Mesothelial cell of epicardium (in vitro differentiated cells): ENCODE measurements around the gene SIL1. TPM values are rescaled to one million over a fixed set of nuclear protein-coding genes. Genes with fewer than 3 reads are reported as not detected.
"Not testable (repeated sequence)": the region's sequence is repeated elsewhere in the genome, so short reads cannot be mapped to it uniquely, and the experiment has no call there.

Experiments used
- DNase-seq, 2 experiments: peaks; one replicate each; pipeline ENCODE4 v3.0.0; 2021; ENCODE audit warnings: low spot score in 2 of 2; ENCODE audit not compliant: unreplicated experiment in 2 of 2
- H3K27ac Mint-ChIP-seq: 2 replicates; pipeline ENCODE4 v1.8.0; 2021; ENCODE audit warnings: mixed read lengths
- H3K27me3 Mint-ChIP-seq: 2 replicates; pipeline ENCODE4 v1.8.0; 2021; ENCODE audit warnings: low read depth, mixed read lengths
- H3K36me3 Mint-ChIP-seq: 2 replicates; pipeline ENCODE4 v1.8.0; 2021; ENCODE audit warnings: mixed read lengths
- H3K4me1 Mint-ChIP-seq: 2 replicates; pipeline ENCODE4 v1.8.0; 2021; ENCODE audit warnings: mixed read lengths
- H3K4me3 Mint-ChIP-seq: 2 replicates; pipeline ENCODE4 v1.8.0; 2021; ENCODE audit warnings: mild to moderate bottlenecking, moderate library complexity, mixed read lengths
- H3K9me3 Mint-ChIP-seq: 2 replicates; pipeline ENCODE4 v1.8.0; 2021; ENCODE audit warnings: mixed read lengths
- total RNA-seq: library from RNA; stranded (reverse); gene quantifications from 3 replicates; pipeline ENCODE4 v1.2.1, GENCODE V29; 2021
- TF ChIP-seq, protein P1 (sequence below): fragments of 200-600 bp; sonication (generic); IDR thresholded peaks from one replicate; pipeline ENCODE4 v1.5.0; 2021; ENCODE audit warnings: antibody characterized with exemption; ENCODE audit not compliant: unreplicated experiment

The SIL1 gene
- total RNA-seq, 1 donor from 2014 or later, result 46.2 TPM

DNA sequence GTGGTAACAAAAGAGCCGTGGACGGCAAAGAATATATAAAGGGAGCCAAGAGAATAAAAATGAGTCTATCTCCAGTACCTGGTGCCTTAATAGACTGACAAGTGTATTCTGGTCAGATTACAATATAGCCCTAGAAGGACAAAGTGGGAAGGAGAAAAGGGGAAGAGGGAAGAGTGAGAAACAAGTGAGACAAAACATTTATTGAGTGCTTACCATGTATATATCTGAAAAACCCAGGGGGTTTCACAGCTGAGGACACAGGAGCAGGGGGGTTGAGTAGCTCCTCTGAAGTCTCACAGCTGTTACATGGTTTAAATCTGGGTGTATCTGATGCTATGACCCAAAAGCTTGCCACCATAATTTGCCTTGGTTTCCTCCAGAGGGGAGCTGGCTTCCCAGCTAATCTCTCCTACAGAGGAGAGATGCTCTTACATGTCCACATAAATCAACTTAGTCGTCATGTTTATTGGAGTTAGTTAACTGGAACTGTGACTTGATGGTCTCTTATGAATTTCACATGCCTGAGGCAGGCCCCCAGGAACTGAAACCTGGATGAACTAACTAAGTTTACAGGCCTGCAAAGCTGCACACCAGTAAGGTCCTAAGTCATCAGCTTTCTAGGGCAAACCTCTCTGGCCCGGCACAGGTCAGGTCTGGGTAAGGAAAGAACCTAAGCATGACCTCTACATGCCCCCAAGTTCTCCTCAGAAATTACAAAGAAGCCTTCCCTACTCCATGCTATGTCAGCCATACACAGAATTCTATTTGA is 15.5 kb downstream of the SIL1 start:
- H3K36me3 Mint-ChIP-seq, result no peaks in the 10 kb centered on the region
- H3K27ac Mint-ChIP-seq, result peak overlapping the region; percentile 41
- peaks cover 71% of the 10 kb centered on the region for H3K4me1 Mint-ChIP-seq
- H3K4me3 Mint-ChIP-seq, result no peak overlapping the region
- TF ChIP-seq, protein P1, sequence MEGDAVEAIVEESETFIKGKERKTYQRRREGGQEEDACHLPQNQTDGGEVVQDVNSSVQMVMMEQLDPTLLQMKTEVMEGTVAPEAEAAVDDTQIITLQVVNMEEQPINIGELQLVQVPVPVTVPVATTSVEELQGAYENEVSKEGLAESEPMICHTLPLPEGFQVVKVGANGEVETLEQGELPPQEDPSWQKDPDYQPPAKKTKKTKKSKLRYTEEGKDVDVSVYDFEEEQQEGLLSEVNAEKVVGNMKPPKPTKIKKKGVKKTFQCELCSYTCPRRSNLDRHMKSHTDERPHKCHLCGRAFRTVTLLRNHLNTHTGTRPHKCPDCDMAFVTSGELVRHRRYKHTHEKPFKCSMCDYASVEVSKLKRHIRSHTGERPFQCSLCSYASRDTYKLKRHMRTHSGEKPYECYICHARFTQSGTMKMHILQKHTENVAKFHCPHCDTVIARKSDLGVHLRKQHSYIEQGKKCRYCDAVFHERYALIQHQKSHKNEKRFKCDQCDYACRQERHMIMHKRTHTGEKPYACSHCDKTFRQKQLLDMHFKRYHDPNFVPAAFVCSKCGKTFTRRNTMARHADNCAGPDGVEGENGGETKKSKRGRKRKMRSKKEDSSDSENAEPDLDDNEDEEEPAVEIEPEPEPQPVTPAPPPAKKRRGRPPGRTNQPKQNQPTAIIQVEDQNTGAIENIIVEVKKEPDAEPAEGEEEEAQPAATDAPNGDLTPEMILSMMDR, result no peak
- H3K27me3 Mint-ChIP-seq, result no peaks in the 10 kb centered on the region
- H3K9me3 Mint-ChIP-seq, result no peaks in the 10 kb centered on the region
- no peak for DNase-seq

DNA sequence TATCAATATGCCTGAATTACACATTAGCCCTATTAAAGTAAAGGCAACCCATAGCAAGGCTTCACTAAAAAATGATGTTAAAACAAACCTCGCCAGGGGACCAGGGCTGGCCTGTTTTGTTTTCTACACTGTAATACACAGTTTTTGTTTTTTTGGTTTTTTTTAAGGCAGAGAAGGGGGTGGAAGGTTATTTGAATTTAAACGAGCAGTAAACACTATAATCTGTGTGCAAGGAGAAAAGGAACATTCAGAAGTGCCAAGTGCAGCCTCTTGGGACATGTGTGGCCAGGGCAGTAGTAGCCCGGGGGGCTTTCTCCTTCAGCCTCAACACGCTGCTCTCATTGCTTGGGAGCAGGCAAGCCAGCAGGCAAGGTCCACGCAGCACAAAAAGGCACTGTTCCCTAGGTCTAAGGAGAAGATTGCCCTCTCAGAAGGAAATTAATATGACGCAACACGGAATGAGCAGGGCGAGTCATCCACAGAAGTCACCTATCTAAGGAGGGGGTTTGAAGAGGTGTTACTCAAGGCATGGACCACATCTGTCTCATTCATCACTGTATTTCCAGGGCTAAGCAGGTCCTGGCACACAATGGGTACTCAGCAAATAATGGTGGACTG is 16.2 kb downstream of the SIL1 start:
- Mint-ChIP-seq H3K4me1 (peaks cover 74% of the 10 kb centered on the region), H3K4me3 (no peak overlapping the region), H3K27me3 (no peaks in the 10 kb centered on the region), H3K9me3 (no peaks in the 10 kb centered on the region), H3K27ac (peak overlapping the region; percentile 41), H3K36me3 (no peaks in the 10 kb centered on the region)
- TF ChIP-seq, protein P1, result no peak
- no peak for DNase-seq

DNA sequence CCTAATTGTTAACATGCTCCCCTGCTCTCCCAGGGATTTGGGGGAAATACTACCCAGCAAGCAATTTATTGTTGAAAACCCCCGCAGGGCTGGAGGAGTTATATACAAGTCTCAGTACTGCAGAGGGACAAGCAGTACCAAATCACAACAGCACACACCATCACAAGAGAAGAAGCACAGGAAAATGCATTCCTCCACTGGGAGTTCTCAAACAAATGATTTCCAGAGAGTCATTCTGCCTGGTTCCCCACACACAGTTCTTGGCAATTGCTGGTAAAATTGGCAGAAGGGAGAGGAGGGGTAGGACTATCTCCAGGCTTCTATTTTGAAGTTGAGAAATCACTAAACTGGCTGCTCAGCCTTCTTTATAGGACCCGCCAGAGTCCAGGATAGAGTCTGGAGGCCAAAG is 16.8 kb downstream of the SIL1 start:
- Mint-ChIP-seq H3K9me3 (no peaks in the 10 kb centered on the region), H3K4me1 (peaks cover 74% of the 10 kb centered on the region), H3K27me3 (no peaks in the 10 kb centered on the region), H3K4me3 (no peak overlapping the region), H3K27ac (peak overlapping the region; percentile 41), H3K36me3 (peaks cover 2% of the 10 kb centered on the region)
- TF ChIP-seq, protein P1, result no peak
- no peak for DNase-seq

DNA sequence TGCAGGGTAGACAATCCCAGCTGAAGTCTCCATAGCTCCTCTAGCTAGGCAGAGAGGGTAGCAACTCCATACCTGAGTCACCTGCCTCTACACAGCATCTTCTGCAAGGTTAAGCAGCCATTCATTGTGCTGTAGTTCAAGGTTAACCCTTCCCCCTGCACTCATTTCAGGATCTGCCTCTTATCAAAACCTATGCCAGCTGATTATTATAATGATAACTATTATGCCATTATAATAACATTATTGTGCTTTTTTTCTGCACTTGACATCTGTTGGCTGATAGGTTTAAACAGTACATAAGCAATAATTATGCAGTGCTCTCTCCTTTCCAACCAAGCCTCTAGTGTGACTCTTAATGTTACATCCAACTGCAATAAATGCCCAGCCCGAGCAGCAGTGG is 17.3 kb downstream of the SIL1 start:
- Mint-ChIP-seq H3K4me3 (no peak overlapping the region), H3K27me3 (no peaks in the 10 kb centered on the region), H3K4me1 (peaks cover 70% of the 10 kb centered on the region), H3K27ac (peak overlapping the region; percentile 11), H3K9me3 (no peaks in the 10 kb centered on the region), H3K36me3 (peaks cover 2% of the 10 kb centered on the region)
- DNase-seq, result no peak
- TF ChIP-seq, protein P1, result no peak

DNA sequence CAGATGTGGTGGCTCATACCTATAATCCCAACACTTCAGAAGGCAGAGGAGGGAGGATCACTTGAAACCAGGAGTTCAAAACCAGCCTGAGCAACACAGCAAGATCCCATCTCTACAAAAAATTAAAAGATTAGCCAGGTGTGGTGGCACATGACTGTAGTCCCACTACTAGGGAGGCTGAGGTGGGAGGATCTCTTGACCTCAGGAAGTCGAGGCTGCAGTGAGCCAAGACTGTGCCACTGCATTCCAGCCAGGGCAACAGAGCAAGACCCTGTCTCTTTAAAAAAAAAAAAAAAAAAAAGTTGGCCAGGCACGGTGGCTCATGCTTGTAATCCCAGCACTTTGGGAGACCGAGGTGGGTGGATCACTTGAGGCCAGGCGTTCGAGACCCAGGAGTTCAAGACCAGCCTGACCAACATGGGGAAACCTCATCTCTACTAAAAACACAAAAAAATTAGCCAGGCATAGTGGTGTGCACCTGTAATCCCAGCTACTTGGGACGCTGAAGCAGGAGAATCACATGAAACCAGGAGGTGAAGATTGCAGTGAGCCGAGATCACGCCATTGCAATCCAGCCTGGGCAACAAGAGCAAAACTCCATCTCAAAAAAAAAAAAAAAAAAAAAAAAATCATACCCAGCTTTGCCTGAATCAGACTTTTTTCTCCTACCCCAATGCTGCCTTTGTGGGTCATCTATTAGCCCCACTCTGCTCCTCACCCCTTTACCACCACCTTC is 18.2 kb downstream of the SIL1 start:
- H3K9me3 Mint-ChIP-seq, H3K27me3 Mint-ChIP-seq, H3K4me3 Mint-ChIP-seq, DNase-seq, H3K36me3 Mint-ChIP-seq: not testable (repeated sequence)
- peak overlapping the region; percentile 97 for H3K27ac Mint-ChIP-seq
- peaks cover 61% of the 10 kb centered on the region for H3K4me1 Mint-ChIP-seq

DNA sequence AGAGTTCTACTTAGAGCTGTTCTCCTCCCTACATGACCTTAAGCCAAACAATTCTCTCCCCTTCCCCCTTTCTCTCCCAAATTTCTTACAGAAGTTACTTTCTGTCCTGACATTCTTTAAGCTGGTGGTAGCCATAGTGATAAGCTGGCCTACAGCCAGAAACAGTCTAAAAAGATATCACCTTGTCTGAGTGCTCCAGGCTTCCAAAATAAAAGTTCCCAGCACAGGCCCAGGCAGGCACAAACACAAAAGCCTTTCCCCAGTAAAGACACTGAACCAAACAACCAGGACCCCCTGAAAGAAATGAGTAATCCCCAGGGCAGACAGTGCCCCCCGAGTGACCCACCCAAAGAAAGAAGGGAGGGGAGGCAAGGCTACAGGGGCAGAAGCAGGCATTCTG is 19.2 kb downstream of the SIL1 start:
- peak overlapping the region; percentile 97 for H3K27ac Mint-ChIP-seq
- no peaks in the 10 kb centered on the region for H3K27me3 Mint-ChIP-seq
- DNase-seq, result peak; percentile 27 to 50
- peaks cover 5% of the 10 kb centered on the region for H3K9me3 Mint-ChIP-seq
- H3K36me3 Mint-ChIP-seq, result peaks cover 9% of the 10 kb centered on the region
- TF ChIP-seq, protein P1, result no peak
- peaks cover 59% of the 10 kb centered on the region for H3K4me1 Mint-ChIP-seq
- peak overlapping the region; percentile 1 for H3K4me3 Mint-ChIP-seq
